GM18861 (cell line): ENCODE measurements around the gene NRL.
"Not testable (repeated sequence)": the region's sequence is repeated elsewhere in the genome, so short reads cannot be mapped to it uniquely, and the experiment has no call there.

Experiments used
- ATAC-seq: cut with Tn5 transposase; IDR thresholded peaks from one replicate; pipeline ENCODE4 v1.9.1; 2021; ENCODE audit not compliant: unreplicated experiment

NRL gene

GRCh38 chr14:24054646-24055045 is 60.1 kb downstream of the NRL start:
- no peak for ATAC-seq

DNA sequence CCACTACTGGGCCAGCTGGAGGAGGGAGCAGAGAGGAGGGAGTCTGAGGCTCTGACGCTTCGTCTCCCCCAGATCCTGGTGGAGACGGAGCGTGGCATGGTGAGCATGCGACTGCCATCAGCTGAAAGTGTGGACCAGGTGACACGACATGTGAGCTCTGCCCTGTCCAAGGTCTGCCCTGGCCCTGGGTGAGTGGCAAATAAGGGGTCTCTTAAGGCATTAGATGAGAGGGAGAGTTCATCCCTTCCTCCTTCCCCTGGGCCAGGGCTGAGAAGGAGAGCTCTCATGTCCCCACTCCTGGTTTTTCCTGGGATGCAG is 60.5 kb downstream of the NRL start:
- ATAC-seq = no peak

DNA sequence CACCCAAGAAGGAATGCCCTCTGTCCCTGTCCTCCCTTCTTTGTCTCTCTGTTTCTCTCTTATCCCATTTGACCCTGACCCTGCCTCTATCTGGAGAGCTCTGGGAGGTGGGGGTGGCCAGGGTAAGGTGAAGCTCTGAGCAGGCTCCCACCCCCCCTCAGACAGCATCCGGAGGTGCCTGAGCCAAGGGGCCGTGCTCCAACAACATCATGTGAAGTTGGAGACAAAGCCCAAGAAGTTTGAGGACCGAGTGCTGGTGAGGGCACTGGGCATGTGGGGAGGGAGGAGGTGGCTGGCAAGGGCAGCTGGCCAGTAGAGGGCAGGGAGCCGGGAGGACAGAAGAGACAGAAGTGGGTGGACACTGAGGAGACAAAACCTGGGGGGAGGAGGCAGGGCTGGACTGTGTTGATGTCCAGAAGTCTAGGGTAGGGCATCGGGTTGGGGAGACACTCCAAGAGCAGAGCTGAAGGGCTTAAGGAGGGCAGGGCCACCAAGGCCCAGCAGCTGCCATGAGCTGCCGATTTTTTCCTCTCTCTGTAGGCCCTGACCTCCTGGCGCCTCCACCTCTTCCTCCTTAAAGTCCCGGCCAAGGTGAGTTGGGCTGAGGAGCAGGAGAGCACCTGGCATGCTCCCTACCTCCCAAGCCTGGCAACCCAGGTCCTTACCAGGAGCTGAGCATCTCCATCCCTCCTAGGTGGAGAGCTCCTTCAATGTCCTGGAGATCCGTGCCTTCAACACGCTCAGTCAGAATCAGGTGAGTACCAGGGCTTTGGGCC is 61.0 kb downstream of the NRL start:
- ATAC-seq = no peak

DNA sequence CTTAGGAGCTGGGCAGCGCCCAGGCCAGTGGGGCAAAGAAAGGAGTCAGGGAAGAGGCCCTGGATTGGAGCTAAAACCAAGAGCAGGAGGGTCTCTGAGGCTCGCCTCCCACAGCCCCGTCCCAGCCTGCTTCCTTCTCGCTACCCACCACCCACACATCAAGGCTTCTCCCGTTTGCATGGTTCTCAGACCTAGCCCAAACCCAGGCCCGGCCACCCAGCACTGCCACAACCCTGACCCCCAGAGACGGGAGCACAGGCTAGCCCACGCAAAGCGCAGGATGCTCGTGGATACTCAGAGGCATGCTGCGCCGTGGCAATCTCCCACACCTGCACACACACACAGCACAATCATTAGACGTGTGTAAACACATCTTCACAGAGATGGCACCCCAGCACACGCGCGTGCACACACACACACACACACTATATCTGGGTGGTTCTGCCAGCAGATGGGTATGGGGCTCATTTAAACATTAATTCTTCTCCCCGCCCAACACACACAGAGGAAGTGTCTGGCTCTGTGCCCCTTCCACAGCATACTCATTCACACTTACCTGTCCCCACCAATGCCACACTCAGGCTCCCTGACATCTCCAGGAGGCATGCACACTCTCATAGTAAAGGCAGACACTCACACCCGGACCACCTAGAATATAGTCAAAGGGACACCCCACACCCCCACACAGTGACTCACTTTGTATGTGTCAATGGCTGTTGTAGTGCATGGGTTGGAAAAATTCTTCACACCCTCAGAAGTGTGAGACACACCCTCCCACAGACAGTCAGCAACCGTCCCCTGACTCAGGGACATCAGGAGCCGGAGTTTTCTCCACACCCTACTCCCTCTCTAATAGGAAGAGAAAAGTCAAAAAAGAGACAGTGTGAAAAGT is 61.8 kb downstream of the NRL start:
- ATAC-seq = no peak

GRCh38 chr14:24051789-24052655 is 62.7 kb downstream of the NRL start, which contains the start of gene CARMIL3:
Gene CARMIL3 (plus strand): TSS chr14:24052009. CDS start chr14:24052154, 145 bp downstream.
- peak; percentile 47 for ATAC-seq

- ATAC-seq = no peak
Measured at GRCh38 chr14:24051176-24051788, 63.5 kb downstream of the NRL start.

DNA sequence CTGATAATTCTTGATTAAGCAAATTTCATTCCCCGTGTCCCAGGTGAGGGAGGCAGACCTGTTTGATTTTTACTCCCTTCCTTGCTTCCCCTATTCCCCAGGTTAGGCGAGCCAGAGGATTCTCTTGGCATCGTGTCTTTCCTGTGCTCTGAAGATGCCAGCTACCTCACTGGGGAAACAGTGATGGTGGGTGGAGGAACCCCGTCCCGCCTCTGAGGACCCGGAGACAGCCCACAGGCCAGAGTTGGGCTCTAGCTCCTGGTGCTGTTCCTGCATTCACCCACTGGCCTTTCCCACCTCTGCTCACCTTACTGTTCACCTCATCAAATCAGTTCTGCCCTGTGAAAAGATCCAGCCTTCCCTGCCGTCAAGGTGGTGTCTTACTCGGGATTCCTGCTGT is 64.0 kb downstream of the NRL start:
- ATAC-seq = not testable (repeated sequence)

DNA sequence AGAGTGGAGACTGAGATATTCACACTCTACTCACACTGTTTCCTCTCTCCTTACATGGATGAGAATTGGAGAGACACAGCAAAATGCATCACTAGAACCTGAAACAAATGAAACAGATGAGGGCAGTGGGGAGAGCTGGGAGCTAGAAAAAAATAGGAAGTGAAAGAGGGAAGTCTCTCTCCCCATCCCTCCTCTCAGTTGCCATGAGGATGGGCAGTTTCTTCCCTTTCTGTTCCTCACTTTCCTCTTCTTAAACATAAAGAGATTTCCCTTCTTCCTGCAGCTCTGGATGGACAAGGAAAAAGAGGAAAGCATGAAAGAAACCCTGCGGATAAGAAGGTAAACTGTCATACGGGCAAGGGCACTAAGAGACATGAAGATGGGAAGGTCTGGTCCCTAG is 65.7 kb downstream of the NRL start:
- not testable (repeated sequence) for ATAC-seq

DNA sequence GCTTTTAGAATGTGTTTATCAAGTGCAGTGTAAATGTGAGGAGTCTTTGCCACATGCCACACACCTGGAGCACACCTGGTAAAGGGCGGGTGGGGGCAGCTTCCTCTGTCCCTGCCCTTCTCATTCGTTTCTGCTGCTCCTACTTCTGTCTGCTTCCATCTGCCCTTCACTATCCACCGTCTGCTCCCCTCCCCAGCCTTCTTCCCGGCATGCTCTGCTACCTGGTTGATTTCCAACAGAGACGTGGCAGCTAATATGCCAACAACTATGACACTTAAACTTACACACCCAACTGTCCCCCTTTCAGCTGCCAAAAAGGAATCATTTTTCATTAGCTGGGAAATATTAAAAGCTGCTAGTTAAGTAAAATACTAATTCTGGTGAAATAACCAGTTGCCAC is 72.0 kb downstream of the NRL start:
- ATAC-seq = no peak

GRCh38 chr14:24040692-24041091 is 74.1 kb downstream of the NRL start:
- ATAC-seq = no peak

DNA sequence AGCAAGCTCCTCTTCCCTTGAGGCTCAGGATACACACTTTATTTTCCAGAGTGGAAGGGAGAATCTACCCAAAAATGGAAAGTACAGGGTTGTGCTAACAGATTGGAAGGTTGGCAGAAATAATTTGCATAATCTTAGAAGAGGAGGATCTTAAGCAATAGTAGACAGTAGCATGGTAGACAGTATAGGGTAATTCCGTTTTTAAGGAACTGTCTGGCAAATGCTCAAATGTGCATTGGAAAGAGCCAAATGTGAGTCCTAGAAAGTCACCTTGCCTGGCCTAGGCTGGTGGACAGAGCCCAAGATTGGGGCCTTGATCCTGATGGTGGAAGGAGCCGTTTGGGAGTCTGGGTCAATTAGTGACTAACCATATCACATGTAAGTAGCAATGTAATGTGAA is 76.1 kb downstream of the NRL start:
- ATAC-seq = no peak

DNA sequence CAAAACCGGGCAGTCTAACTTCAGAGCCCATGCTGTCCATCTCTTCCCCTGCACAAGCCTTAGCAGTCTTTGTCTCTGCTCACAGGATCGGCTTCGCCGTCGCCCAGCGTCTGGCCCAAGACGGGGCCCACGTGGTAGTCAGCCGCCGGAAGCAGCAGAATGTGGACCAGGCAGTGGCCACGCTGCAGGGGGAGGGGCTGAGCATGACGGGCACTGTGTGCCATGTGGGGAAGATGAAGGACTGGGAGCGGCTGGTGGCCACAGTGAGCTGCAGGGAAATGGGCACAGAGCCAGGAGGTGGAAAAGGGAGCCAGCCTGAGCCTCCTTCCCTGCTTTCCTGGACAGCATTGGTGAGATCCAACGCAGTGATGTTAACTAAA is 77.1 kb downstream of the NRL start:
- ATAC-seq = no peak

DNA sequence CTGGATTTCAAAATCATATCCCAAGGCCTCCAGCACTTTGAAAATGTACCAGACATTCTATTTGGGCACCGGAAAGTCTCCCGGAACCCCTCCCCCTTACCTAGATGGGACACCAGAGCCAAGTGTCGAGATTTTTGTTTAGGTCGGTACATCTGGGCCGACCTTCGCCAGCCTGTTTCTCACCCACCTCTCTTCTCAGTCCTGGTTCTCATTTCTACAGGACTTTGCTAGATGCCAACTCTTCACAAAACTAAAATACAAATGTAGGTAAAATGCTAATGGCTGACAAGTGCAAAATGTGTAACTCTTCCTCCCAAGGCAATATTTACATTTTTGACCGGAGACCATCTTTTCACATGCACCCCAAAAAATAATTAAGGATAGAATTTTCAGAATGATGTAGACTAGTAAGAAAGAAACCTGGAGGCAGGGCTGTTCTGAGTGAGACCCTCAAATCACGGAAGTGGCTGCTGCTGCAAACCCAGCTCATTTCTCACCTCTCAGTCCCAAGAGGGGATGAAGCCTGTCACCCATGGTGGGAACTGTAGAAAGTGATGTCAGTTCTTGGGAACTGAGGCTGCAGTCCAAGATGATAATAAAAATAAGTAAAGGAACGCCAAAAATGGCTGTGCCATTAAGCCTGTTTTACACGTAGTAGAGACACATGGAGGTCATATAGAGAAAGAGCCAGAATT is 77.6 kb downstream of the NRL start:
- ATAC-seq = not testable (repeated sequence)

DNA sequence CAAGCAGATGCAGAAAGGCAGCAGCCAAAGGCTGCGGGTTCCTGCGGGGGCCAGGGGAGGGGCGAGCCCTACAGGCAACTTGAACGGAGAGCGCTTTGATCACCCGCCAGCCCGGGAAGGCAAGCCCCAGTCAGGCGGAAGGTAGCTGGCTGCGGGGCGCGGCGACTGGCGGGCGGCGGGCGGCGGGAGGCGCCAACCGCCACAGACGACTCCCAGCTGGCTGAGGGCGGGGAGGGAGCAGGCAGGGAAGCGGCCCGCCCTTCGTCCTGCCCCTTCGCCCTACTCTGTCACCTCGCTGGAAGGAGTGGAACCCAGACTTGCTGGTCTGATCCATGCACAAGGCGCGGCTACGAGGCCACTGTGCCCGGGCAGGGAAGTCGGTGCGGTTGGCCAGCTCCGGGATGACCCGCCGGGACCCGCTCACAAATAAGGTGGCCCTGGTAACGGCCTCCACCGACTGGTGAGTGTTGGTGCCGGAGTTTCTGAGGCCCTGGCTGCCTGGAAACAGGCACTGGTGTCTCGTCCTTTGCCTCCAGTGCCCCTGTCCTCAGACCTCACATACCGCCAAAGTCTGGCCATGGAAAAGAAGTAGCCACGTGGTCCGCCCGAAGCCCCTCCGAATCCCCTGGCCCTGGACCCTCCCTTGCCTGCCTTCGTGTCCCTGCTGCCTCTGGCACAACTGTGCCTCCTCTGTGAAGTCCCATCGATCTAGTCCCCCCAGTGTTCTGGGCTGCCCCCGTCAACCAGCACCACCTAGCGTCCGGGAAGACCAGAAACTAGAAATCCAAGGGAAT is 78.4 kb downstream of the NRL start:
- peak; percentile 57 for ATAC-seq

DNA sequence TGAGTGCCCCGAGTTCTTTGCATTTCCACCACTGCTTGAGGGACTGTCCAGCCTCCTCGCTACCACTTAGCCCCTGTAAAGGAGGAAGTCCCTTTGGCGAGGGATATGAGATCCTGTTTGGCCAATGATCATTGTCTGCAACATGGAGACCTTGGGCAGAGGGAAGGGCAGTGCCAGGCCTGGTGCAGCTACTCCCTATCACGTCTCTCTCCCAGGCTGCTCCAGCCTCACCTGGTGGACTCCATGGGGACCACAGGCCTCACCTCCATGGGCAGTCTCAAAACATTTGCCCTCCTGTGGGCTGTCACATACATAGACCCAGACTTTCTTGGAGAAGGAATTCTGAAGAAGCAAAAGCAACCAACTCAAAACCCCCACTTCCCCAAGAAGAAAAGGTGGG is 79.0 kb downstream of the NRL start:
- not testable (repeated sequence) for ATAC-seq

DNA sequence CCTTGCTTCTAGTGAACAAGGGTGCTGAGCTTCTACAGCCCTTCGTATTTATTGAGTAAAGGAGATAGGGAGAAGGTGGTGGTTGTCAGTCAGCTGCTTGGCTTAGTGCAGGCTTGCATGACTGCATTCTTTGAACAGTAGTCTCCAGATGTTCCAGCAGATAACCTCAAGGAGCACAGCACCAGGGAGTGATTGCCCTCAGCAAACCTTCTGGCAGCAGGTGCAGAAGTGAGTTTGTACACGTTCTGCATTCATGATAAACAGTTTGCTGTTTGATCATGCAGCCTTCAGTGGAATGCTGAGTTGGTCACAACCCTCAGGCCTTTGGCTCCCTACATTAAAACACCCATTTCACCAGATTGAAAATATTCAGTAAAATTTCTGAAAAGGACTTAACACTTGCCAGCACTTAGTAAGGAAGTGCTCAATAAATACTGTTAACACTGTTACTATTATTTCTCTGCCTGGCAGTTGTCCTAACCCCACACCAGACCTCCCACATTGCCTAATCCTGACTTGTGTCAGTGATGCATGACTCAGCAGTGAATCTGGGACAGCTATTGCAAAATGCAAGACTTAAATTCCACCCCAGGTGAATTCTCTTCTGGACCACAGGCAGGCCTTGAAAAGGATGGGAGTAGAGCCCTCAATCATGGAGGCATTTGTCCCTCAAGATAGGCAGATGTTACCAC is 81.9 kb downstream of the NRL start:
- ATAC-seq = no peak

DNA sequence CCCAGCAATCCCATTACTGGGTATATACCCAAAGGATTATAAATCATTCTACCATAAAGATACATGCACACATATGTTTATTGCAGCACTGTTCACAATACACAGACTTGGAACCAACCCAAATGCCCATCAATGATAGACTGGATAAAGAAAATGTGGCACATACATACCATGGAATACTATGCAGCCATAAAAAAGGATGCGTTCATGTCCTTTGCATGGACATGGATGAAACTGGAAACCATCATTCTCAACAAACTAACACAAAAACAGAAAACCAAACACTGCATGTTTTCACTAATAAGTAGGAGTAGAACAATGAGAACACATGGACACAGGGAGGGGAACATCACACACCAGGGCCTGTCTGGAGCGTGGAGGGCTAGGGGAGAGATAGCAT is 83.4 kb downstream of the NRL start:
- ATAC-seq = not testable (repeated sequence)

DNA sequence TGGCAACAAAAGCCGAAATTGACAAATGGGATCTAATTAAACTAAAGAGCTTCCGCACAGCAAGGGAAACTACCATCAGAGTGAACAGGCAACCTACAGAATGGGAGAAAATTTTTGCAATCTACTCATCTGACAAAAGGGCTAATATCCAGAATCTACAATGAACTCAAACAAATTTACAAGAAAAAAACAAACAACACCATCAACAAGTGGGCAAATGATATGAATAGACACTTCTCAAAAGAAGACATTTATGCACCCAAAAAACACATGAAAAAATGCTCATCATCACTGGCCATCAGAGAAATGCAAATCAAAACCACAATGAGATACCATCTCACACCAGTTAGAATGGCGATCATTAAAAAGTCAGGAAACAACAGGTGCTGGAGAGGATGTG is 85.1 kb downstream of the NRL start:
- not testable (repeated sequence) for ATAC-seq
